ENCODE measurements around the gene PHLDA3. TPM values are rescaled to one million over a fixed set of nuclear protein-coding genes. Genes with fewer than 3 reads are reported as not detected.
A peak's percentile ranks its signal among the peaks of the same experiment; 100 is the strongest.

The PHLDA3 gene
- total RNA-seq, 4 donors from 2014 or later, result 69.2 to 153 (median 84.7) TPM

GRCh38 chr1:201470581-201470980 lies 1.6 kb upstream of the PHLDA3 start:
- no peaks in the 10 kb centered on the region for H3K9me3 ChIP-seq
- H3K36me3 ChIP-seq, result peaks cover 0 to 6% of the 10 kb centered on the region in 2 donors
- no peak for TF ChIP-seq CTCF (IDR thresholded peaks at IDR 0.05)
- TF ChIP-seq POLR2A (IDR thresholded peaks at IDR 0.05), result no peak
- TF ChIP-seq EP300 (IDR thresholded peaks at IDR 0.05), result no peak
- TF ChIP-seq POLR2AphosphoS5 (IDR thresholded peaks at IDR 0.05), result no peak
- 38 to 73% methylated on average over 2 of the region's 4 CpGs for WGBS, 2 donors (ENCODE audit: low coverage in 1 of 2)
- no peak for ATAC-seq
- peaks cover 0 to 43% (median 17%) of the 10 kb centered on the region in 3 donors for H3K4me1 ChIP-seq
- peak overlapping the region in 3 of 4 donors; percentile 91 to 98 (median 97) for H3K27ac ChIP-seq
- no peak overlapping the region for H3K4me3 ChIP-seq
- H3K27me3 ChIP-seq, result no peaks in the 10 kb centered on the region

- WGBS, 2 donors (ENCODE audit: low coverage in 1 of 2), result 32 to 47% methylated on average over 6 of the region's 16 CpGs
- Histone ChIP-seq H3K9me3 (no peaks in the 10 kb centered on the region), H3K36me3 (peaks cover 0 to 15% of the 10 kb centered on the region in 2 donors), H3K4me3 (peak overlapping the region; percentile 86 to 96), H3K4me1 (peaks cover 0 to 46% (median 20%) of the 10 kb centered on the region in 3 donors), H3K27ac (peak overlapping the region; percentile 91 to 98 (median 94)), H3K27me3 (no peaks in the 10 kb centered on the region)
- ATAC-seq, result no peak
- TF ChIP-seq POLR2A (IDR thresholded peaks at IDR 0.05), result no peak
- TF ChIP-seq EP300 (IDR thresholded peaks at IDR 0.05), result no peak
- TF ChIP-seq CTCF (IDR thresholded peaks at IDR 0.05), result no peak
- no peak for TF ChIP-seq POLR2AphosphoS5 (IDR thresholded peaks at IDR 0.05)
Observed at GRCh38 chr1:201469645-201470074, 672 bp upstream of the PHLDA3 start.

- Histone ChIP-seq H3K9me3 (no peaks in the 10 kb centered on the region), H3K27ac (peak overlapping the region; percentile 91 to 98 (median 94)), H3K4me1 (peaks cover 0 to 52% (median 20%) of the 10 kb centered on the region in 3 donors), H3K27me3 (no peaks in the 10 kb centered on the region), H3K36me3 (peaks cover 0 to 22% of the 10 kb centered on the region in 2 donors), H3K4me3 (peak overlapping the region; percentile 86 to 96)
- ATAC-seq, result peak; percentile 21
- no CpG with 5 or more reads among the region's 44 CpGs for WGBS, 2 donors (ENCODE audit: low coverage in 1 of 2)
- TF ChIP-seq POLR2AphosphoS5 (IDR thresholded peaks at IDR 0.05) (peak; percentile 3), EP300 (IDR thresholded peaks at IDR 0.05) (no peak), POLR2A (IDR thresholded peaks at IDR 0.05) (no peak)
Observed at GRCh38 chr1:201468501-201468843, 516 bp downstream of the PHLDA3 start.

- peaks cover 0 to 22% of the 10 kb centered on the region in 2 donors for H3K36me3 ChIP-seq
- H3K4me3 ChIP-seq, result peak overlapping the region; percentile 86 to 96
- 20 to 58% methylated on average over 1 to 2 of the region's 3 CpGs for WGBS, 2 donors (ENCODE audit: low coverage in 1 of 2)
- H3K27ac ChIP-seq, result peak overlapping the region in 3 of 4 donors; percentile 91 to 98 (median 97)
- no peaks in the 10 kb centered on the region for H3K27me3 ChIP-seq
- TF ChIP-seq CTCF (IDR thresholded peaks at IDR 0.05), result no peak
- TF ChIP-seq POLR2A (IDR thresholded peaks at IDR 0.05), result no peak
- TF ChIP-seq EP300 (IDR thresholded peaks at IDR 0.05), result no peak
- no peak for TF ChIP-seq POLR2AphosphoS5 (IDR thresholded peaks at IDR 0.05)
- ATAC-seq, result no peak
- peaks cover 2 to 72% (median 23%) of the 10 kb centered on the region in 3 donors for H3K4me1 ChIP-seq
- no peaks in the 10 kb centered on the region for H3K9me3 ChIP-seq
Observed at GRCh38 chr1:201466492-201466891, 2.5 kb downstream of the PHLDA3 start.

GRCh38 chr1:201465698-201466290 lies 3.2 kb downstream of the PHLDA3 start:
- H3K27ac ChIP-seq, result peak overlapping the region in 3 of 4 donors; percentile 91 to 98 (median 97)
- TF ChIP-seq CTCF (IDR thresholded peaks at IDR 0.05) (no peak), EP300 (IDR thresholded peaks at IDR 0.05) (no peak), POLR2A (IDR thresholded peaks at IDR 0.05) (no peak), POLR2AphosphoS5 (IDR thresholded peaks at IDR 0.05) (no peak)
- 55% methylated on average over 4 of the region's 9 CpGs; no CpG with 5 or more reads in 1 of the 2 donors for WGBS, 2 donors (ENCODE audit: low coverage in 1 of 2)
- no peaks in the 10 kb centered on the region for H3K9me3 ChIP-seq
- H3K4me1 ChIP-seq, result peaks cover 5 to 79% (median 30%) of the 10 kb centered on the region in 3 donors
- no peaks in the 10 kb centered on the region for H3K27me3 ChIP-seq
- no peak for ATAC-seq
- H3K36me3 ChIP-seq, result peaks cover 0 to 22% of the 10 kb centered on the region in 2 donors
- H3K4me3 ChIP-seq, result peak overlapping the region in 1 of 2 donors; percentile 96

Data from gastroesophageal sphincter (tissue), 4 donors.